ENCODE data around the gene DIAPH1.

DIAPH1 gene

DNA sequence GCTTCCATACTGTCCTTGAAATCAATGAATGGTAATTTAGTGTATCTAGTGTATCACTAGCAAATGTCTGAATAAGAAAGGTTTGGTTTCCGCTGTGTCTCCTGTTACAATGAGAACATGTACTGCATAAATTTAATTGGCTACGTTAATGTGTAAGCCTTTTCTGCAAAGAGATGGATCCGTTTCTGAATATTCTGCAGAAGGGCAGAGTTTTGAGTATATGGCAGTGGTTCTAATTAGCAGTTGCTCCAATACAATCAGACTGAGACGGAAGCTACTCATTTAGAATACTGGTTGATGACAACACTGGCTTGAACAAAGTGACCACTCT lies 134.5 kb downstream of the DIAPH1 start:
- no peak for DNase-seq (ENCODE audit: low spot score)

DNA sequence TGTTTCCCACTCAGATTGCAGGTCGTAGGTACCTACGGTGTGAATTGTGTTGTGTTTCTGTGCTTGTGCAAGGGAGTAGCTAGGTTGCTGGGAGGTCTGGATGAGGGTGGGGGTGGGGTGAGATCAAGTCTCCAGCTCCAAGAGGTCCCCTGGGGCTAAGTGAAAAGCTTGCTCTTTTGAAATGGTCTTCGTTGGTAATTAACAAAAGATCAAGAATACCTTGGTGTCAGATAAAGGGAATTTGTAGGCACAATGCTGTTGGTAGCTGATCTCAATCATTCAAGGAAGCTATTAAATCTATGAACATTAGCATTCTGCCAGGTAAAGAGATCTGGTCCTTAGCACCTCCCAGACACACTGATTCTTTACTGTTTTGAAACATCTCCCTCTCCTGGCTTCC lies 134.9 kb downstream of the DIAPH1 start:
- no peak for DNase-seq (ENCODE audit: low spot score)

DNA sequence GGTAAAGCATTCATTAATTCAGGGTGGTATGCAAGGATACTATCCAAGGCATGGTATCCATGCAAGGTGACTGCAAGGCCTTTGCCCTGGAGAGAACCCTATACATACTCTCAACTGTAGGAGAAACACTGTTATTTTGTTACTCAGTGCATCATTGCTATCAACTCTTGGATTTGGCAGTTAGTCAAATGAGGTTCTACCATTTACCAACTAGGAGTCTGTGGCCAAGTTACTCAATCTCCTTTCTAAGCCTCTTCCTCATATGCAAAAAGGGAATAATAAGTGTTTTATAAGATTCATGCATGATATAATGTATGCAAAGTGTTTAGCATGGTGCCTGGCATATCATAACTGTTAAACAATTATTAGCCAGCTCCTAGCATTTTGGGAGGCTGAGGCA lies 139.0 kb downstream of the DIAPH1 start:
- DNase-seq (ENCODE audit: low spot score), result no peak

DNA sequence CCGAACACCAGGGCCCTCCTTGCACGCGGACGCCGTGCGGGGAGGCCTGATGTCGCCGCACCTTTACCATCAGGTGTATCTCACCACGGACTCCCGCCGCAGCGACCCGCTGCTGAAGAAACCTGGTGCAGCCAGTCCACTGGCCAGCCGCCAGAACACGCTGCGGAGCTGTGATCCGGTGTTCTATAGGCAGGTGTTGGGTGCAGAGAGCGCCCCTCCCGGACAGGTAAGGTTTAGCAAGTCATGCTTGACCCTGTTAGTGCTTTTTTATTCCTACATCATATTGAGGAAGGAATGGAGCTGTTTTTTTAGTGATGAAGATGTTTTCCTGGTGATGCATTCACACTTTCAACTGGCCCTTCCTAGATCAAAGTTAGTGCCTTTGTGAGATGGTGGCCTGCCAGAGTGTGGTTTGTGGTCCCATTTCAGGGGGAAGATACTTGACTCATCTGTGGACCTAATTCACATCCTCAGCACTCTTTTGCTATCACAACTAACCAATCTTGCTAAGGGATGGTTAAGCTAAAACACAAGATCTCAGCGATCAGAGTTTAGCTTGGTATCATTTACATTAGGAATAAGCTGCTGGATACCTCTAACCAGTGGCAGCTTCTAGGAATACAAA lies 140.4 kb downstream of the DIAPH1 start:
- no peak for DNase-seq (ENCODE audit: low spot score)

DNA sequence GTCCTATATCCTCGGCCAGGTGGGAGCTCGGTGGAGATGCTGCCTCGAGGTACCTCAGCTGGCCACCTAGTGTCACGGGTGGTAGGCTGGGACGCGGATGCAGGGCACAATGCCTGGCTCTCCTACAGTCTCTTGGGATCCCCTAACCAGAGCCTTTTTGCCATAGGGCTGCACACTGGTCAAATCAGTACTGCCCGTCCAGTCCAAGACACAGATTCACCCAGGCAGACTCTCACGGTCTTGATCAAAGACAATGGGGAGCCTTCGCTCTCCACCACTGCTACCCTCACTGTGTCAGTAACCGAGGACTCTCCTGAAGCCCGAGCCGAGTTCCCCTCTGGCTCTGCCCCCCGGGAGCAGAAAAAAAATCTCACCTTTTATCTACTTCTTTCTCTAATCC lies 141.0 kb downstream of the DIAPH1 start:
- no peak for DNase-seq (ENCODE audit: low spot score)

DNA sequence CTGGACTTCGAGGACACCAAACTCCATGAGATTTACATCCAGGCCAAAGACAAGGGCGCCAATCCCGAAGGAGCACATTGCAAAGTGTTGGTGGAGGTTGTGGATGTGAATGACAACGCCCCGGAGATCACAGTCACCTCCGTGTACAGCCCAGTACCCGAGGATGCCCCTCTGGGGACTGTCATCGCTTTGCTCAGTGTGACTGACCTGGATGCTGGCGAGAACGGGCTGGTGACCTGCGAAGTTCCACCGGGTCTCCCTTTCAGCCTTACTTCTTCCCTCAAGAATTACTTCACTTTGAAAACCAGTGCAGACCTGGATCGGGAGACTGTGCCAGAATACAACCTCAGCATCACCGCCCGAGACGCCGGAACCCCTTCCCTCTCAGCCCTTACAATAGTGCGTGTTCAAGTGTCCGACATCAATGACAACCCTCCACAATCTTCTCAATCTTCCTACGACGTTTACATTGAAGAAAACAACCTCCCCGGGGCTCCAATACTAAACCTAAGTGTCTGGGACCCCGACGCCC lies 141.7 kb downstream of the DIAPH1 start:
- DNase-seq (ENCODE audit: low spot score), result no peak

DNA sequence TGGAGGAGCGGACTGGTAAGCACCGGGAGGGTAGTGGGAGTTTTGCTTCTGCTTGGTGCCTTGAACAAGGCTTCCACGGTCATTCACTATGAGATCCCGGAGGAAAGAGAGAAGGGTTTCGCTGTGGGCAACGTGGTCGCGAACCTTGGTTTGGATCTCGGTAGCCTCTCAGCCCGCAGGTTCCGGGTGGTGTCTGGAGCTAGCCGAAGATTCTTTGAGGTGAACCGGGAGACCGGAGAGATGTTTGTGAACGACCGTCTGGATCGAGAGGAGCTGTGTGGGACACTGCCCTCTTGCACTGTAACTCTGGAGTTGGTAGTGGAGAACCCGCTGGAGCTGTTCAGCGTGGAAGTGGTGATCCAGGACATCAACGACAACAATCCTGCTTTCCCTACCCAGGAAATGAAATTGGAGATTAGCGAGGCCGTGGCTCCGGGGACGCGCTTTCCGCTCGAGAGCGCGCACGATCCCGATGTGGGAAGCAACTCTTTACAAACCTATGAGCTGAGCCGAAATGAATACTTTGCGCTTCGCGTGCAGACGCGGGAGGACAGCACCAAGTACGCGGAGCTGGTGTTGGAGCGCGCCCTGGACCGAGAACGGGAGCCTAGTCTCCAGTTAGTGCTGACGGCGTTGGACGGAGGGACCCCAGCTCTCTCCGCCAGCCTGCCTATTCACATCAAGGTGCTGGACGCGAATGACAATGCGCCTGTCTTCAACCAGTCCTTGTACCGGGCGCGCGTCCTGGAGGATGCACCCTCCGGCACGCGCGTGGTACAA lies 142.5 kb downstream of the DIAPH1 start:
- peak; percentile 77 for DNase-seq (ENCODE audit: low spot score)

DNA sequence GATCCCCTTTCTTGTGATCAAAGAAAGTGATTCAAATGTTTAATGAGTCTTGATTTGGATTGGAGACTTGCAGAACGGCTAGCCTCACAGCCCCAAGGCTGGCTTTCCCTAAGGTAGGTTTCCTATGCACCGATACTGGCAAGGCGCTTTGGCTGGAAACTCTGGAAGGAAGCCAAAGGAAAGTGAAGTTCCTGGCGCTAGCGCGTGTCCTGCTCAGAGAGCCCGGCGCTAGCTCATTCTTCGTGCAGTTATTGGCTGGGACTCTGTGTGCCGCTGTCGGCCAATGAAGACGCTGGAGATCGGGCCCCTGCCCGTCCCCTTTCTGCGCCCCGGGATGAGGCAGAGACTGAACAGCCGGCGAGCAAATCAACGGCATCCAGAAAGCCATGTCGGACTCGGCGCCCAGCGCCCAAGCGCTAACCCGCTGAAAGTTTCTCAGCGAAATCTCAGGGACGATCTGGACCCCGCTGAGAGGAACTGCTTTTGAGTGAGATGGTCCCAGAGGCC lies 143.1 kb downstream of the DIAPH1 start, which contains the start of gene PCDHGC3:
Gene PCDHGC3 (plus strand): TSS at position 342 of the 507 bp plus-strand sequence. CDS start 151 bp downstream, at position 493.
- peak; percentile 96 for DNase-seq (ENCODE audit: low spot score)

DNA sequence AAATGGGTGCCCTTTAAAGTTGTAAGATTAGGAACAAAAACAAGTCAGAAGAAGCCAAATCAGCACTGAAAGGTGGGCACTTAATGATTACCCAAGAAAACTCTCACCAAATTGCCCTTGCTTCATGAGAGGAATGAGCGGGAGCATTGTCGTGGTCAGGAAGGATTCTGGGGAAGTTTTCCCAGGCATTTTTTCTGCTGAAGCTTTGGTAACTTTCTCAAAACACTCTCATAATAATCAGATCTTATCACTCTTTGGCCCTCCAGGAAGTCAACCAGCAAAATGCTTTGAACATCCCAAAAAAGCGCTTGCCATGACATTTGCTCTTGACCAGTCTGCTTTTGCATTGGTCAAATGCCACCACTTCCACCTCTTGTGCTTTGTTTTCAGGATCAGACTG lies 153.4 kb downstream of the DIAPH1 start:
- no peak for DNase-seq (ENCODE audit: low spot score)

All from GM03348 (cell line).